D721Med (cell line): ENCODE results near the gene TIMP1.

Experiments
- DNase-seq: peaks from one replicate; pipeline ENCODE4 v3.0.0; 2011; ENCODE audit warnings: low spot score; ENCODE audit not compliant: insufficient read length
- FAIRE-seq: peaks from 2 replicates; lab custom pipeline; 2011; peaks lifted over from hg19 to GRCh38; lab: Jason Lieb, UNC
- CTCF ChIP-seq: IDR thresholded peaks from 2 replicates; pipeline ENCODE4 v1.5.1; 2012; ENCODE audit warnings: mild to moderate bottlenecking, control low read depth; ENCODE audit not compliant: insufficient read depth; ENCODE audit errors: missing control alignments

The TIMP1 gene

GRCh38 chrX:47623540-47624027 is 41.3 kb downstream of the TIMP1 start:
- peak; percentile 64 for DNase-seq
- no peak for FAIRE-seq

GRCh38 chrX:47625365-47625764 is 43.1 kb downstream of the TIMP1 start:
- FAIRE-seq, result no peak
- TF ChIP-seq CTCF, result no peak
- DNase-seq, result no peak

More at GRCh38 chrX:47623540-47624027, 41.3 kb downstream of the TIMP1 start:
- no peak for TF ChIP-seq CTCF

- no peak for DNase-seq
- TF ChIP-seq CTCF, result no peak
- no peak for FAIRE-seq
Observed at GRCh38 chrX:47628982-47629381, 46.7 kb downstream of the TIMP1 start.

GRCh38 chrX:47629419-47630200 is 47.4 kb downstream of the TIMP1 start, which contains the start of gene CFP:
CFP (minus strand) TSS chrX:47629930; CDS start chrX:47629844, 86 bp downstream.
- FAIRE-seq (no peak), DNase-seq (no peak)
- TF ChIP-seq CTCF, result no peak

GRCh38 chrX:47631676-47632075 is 49.4 kb downstream of the TIMP1 start:
- no peak for TF ChIP-seq CTCF
- DNase-seq, result no peak
- no peak for FAIRE-seq

- no peak for FAIRE-seq
- no peak for TF ChIP-seq CTCF
- no peak for DNase-seq
Observed at GRCh38 chrX:47632666-47633065, 50.4 kb downstream of the TIMP1 start.
